ENCODE data around the gene DLGAP1.

- TF ChIP-seq POLR2A (IDR thresholded peaks at IDR 0.05; ENCODE audit: low read depth) (no peak), POLR2AphosphoS5 (IDR thresholded peaks at IDR 0.05) (no peak), CTCF (IDR thresholded peaks at IDR 0.05) (no peak)
Observed at GRCh38 chr18:4384932-4385331, 70.2 kb downstream of the DLGAP1 start.
